Measurements from ENCODE around the gene PLEK2.

PLEK2 gene

GRCh38 chr14:67449096-67449495, 37.1 kb upstream of the PLEK2 start:
- TF ChIP-seq CTCF (IDR thresholded peaks at IDR 0.05; ENCODE audit: borderline replicate concordance, control extremely low read depth, extremely low read depth, insufficient read depth, missing control alignments), result no peak
- in situ Hi-C loops (cut with MboI; ENCODE audit: low sequenced_read_pairs, unreplicated experiment), result no loop called here
- DNase-seq (ENCODE audit: low spot score), result no peak

GRCh38 chr14:67447033-67447381, 35.0 kb upstream of the PLEK2 start:
- DNase-seq (ENCODE audit: low spot score), result no peak
- in situ Hi-C loops (cut with MboI; ENCODE audit: low sequenced_read_pairs, unreplicated experiment), result no loop called here
- TF ChIP-seq CTCF (IDR thresholded peaks at IDR 0.05; ENCODE audit: borderline replicate concordance, control extremely low read depth, extremely low read depth, insufficient read depth, missing control alignments), result no peak

- in situ Hi-C loops (cut with MboI; ENCODE audit: low sequenced_read_pairs, unreplicated experiment), result no loop called here
- TF ChIP-seq CTCF (IDR thresholded peaks at IDR 0.05; ENCODE audit: borderline replicate concordance, control extremely low read depth, extremely low read depth, insufficient read depth, missing control alignments), result no peak
- no peak for DNase-seq (ENCODE audit: low spot score)
Measured at GRCh38 chr14:67446371-67447032, 34.5 kb upstream of the PLEK2 start.

GRCh38 chr14:67444395-67444794, 32.4 kb upstream of the PLEK2 start:
- DNase-seq (ENCODE audit: low spot score), result no peak
- in situ Hi-C loops (cut with MboI; ENCODE audit: low sequenced_read_pairs, unreplicated experiment), result no loop called here
- no peak for TF ChIP-seq CTCF (IDR thresholded peaks at IDR 0.05; ENCODE audit: borderline replicate concordance, control extremely low read depth, extremely low read depth, insufficient read depth, missing control alignments)

- no peak for TF ChIP-seq CTCF (IDR thresholded peaks at IDR 0.05; ENCODE audit: borderline replicate concordance, control extremely low read depth, extremely low read depth, insufficient read depth, missing control alignments)
- in situ Hi-C loops (cut with MboI; ENCODE audit: low sequenced_read_pairs, unreplicated experiment), result no loop called here
- no peak for DNase-seq (ENCODE audit: low spot score)
Measured at GRCh38 chr14:67442139-67442906, 30.4 kb upstream of the PLEK2 start.

- TF ChIP-seq CTCF (IDR thresholded peaks at IDR 0.05; ENCODE audit: borderline replicate concordance, control extremely low read depth, extremely low read depth, insufficient read depth, missing control alignments), result no peak
- in situ Hi-C loops (cut with MboI; ENCODE audit: low sequenced_read_pairs, unreplicated experiment), result no loop called here
- no peak for DNase-seq (ENCODE audit: low spot score)
Measured at GRCh38 chr14:67441672-67442071, 29.7 kb upstream of the PLEK2 start.
